CD4-positive, alpha-beta memory T cell (primary cell): ENCODE data around the gene TM7SF2. TPM values are rescaled to one million over a fixed set of nuclear protein-coding genes. Genes with fewer than 3 reads are reported as not detected.

Source experiments
- CTCF ChIA-PET: fragments of 350-600 bp; sonication (Branson Sonifier 250); formaldehyde crosslinking; loops from one replicate; lab custom pipeline; 2021; ENCODE audit warnings: inconsistent platforms; ENCODE audit not compliant: partially characterized antibody; lab: Charles Lee
- POLR2A ChIA-PET: fragments of 350-600 bp; sonication (Branson Sonifier 250); formaldehyde crosslinking; loops from one replicate; lab custom pipeline; 2021; ENCODE audit not compliant: partially characterized antibody; lab: Charles Lee
- DNase-seq, 5 donors: peaks; one replicate each; pipeline versions ENCODE4 v3.0.0 to v3.0.0-alpha.2; 2020 to 2022; ENCODE audit warnings: mixed read lengths in 1 of 5
- H3K27ac ChIP-seq: one replicate; pipeline ENCODE4 v1.7.0; 2013; ENCODE audit warnings: low read depth, low read length
- H3K27me3 ChIP-seq: 2 replicates; pipeline ENCODE4 v1.7.0; 2013; ENCODE audit warnings: mild to moderate bottlenecking, low read length, moderate library complexity; ENCODE audit not compliant: insufficient read depth
- H3K36me3 ChIP-seq: 2 replicates; pipeline ENCODE4 v1.7.0; 2013; ENCODE audit warnings: mild to moderate bottlenecking, low read length, moderate library complexity; ENCODE audit not compliant: insufficient read depth
- H3K4me1 ChIP-seq: 2 replicates; pipeline ENCODE4 v1.7.0; 2013; ENCODE audit warnings: mild to moderate bottlenecking, low read length, moderate library complexity; ENCODE audit not compliant: insufficient read depth
- H3K4me3 ChIP-seq, 2 donors: one replicate each; pipeline ENCODE4 v1.7.0; 2013; ENCODE audit warnings: low read length in 2 of 2, mild to moderate bottlenecking in 1 of 2
- H3K9me3 ChIP-seq, 2 donors: one replicate each; pipeline ENCODE4 v1.7.0; 2013; ENCODE audit warnings: low read length in 2 of 2, control low read depth in 1 of 2; ENCODE audit not compliant: control insufficient read depth in 1 of 2
- H3K27ac Mint-ChIP-seq, 7 donors: one replicate each; pipeline ENCODE4 v1.8.0; 2020 to 2021; ENCODE audit warnings: mixed read lengths in 7 of 7, mild to moderate bottlenecking in 6 of 7, inconsistent platforms in 3 of 7, moderate library complexity in 3 of 7
- H3K27me3 Mint-ChIP-seq, 2 donors: one replicate each; pipeline ENCODE4 v1.8.0; 2020 to 2021; ENCODE audit warnings: mixed read lengths in 2 of 2
- H3K36me3 Mint-ChIP-seq, 2 donors: one replicate each; pipeline ENCODE4 v1.8.0; 2020 to 2021; ENCODE audit warnings: mixed read lengths in 2 of 2, inconsistent platforms in 1 of 2, mild to moderate bottlenecking in 1 of 2
- H3K4me1 Mint-ChIP-seq, 4 donors: one replicate each; pipeline ENCODE4 v1.8.0; 2020 to 2021; ENCODE audit warnings: mixed read lengths in 4 of 4, mild to moderate bottlenecking in 1 of 4
- H3K4me3 Mint-ChIP-seq, 8 donors: one replicate each; pipeline ENCODE4 v1.8.0; 2020 to 2021; ENCODE audit warnings: mixed read lengths in 8 of 8, mild to moderate bottlenecking in 7 of 8, moderate library complexity in 6 of 8, inconsistent platforms in 3 of 8
- H3K9me3 Mint-ChIP-seq, 8 donors: one replicate each; pipeline ENCODE4 v1.8.0; 2020 to 2021; ENCODE audit warnings: mixed read lengths in 8 of 8, mild to moderate bottlenecking in 5 of 8, inconsistent platforms in 3 of 8, moderate library complexity in 1 of 8
- intact Hi-C: fragments of 100-400 bp; cut with micrococcal nuclease; formaldehyde crosslinking; loops from one replicate; pipeline ENCODE4 v1.15.1; 2023
- polyA plus RNA-seq, 2 donors: library from polyadenylated mRNA; unstranded; fragments of 300-500 nt; fragmentation: Illumina TruSeq; gene quantifications; one replicate each; pipeline ENCODE4 v1.2.3, GENCODE V29; 2021
- total RNA-seq, 2 experiments: library from RNA; stranded (reverse); gene quantifications; one replicate each; pipeline ENCODE4 v1.2.3, GENCODE V29; 2021

TM7SF2 gene
- total and polyA plus RNA-seq, 4 experiments from 2014 or later: 9.1 to 27.2 (median 17.2) TPM

DNA sequence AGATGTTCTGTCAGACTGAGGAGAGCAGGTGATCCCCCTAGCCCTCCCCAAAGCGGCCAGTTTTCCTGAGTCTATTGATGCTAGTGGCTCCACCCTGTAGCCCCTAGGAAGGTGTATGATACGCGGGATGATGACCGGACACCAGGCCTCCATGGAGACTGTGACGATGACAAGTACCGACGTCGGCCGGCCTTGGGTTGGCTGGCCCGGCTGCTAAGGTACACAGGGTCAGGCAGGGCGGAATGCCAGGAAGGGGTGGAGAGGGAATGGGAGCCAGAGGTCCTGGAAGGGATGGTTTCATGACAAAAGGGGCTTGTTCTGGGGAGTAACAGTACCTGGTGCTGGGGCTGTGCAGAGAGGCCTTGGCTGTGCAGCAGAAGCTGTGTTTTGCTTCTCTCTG lies 24.5 kb upstream of the TM7SF2 start:
- ChIA-PET CTCF (interaction anchor here (1.5 kb wide), 1 partner anchor 13 kb away, joined by 4 read pairs; no protein-coding TSS in a partner anchor), POLR2A (interaction anchor here (1.0 to 3.0 kb wide), 4 partner anchors 10 to 35 kb away, joined by 3 to 17 read pairs (median 14); partner anchors contain the start of genes FAU, MRPL49, TM7SF2 and VPS51)
- H3K4me3 ChIP-seq: no peak overlapping the region
- H3K27ac Mint-ChIP-seq: no peak overlapping the region
- no peaks in the 10 kb centered on the region for H3K27me3 ChIP-seq
- H3K36me3 Mint-ChIP-seq: peaks cover 28 to 29% of the 10 kb centered on the region in 2 donors
- H3K4me1 Mint-ChIP-seq: peaks cover 9 to 37% (median 25%) of the 10 kb centered on the region in 4 donors
- intact Hi-C loops: no loop called here
- H3K9me3 ChIP-seq: no peaks in the 10 kb centered on the region
- H3K36me3 ChIP-seq: peaks cover 38% of the 10 kb centered on the region
- no peaks in the 10 kb centered on the region for H3K27me3 Mint-ChIP-seq
- no peak overlapping the region for H3K4me3 Mint-ChIP-seq
- peaks cover 24% of the 10 kb centered on the region for H3K4me1 ChIP-seq
- H3K9me3 Mint-ChIP-seq: peaks cover 0 to 4% (median 0%) of the 10 kb centered on the region in 8 donors
- DNase-seq: no peak
- H3K27ac ChIP-seq: no peak overlapping the region

DNA sequence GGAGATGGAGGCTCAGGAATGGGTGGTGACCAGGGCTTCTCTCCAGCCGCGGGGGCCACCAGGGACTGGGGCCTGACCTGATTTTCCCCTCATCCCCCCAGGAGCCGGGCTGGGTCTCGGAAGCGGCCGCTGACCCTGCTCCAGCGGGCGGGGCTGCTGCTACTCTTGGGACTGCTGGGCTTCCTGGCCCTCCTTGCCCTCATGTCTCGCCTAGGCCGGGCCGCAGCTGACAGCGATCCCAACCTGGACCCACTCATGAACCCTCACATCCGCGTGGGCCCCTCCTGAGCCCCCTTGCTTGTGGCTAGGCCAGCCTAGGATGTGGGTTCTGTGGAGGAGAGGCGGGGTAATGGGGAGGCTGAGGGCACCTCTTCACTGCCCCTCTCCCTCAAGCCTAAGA lies 23.8 kb upstream of the TM7SF2 start:
- Histone ChIP-seq H3K27me3 (no peaks in the 10 kb centered on the region), H3K27ac (no peak overlapping the region), H3K4me1 (peaks cover 24% of the 10 kb centered on the region), H3K36me3 (peaks cover 38% of the 10 kb centered on the region), H3K4me3 (no peak overlapping the region), H3K9me3 (no peaks in the 10 kb centered on the region)
- peaks cover 0 to 4% (median 0%) of the 10 kb centered on the region in 8 donors for H3K9me3 Mint-ChIP-seq
- POLR2A ChIA-PET: interaction anchor here (0.7 kb wide), 1 partner anchor 30 kb away, joined by 6 read pairs; the partner anchor contains the start of gene ZNHIT2
- peaks cover 28 to 29% of the 10 kb centered on the region in 2 donors for H3K36me3 Mint-ChIP-seq
- no peaks in the 10 kb centered on the region for H3K27me3 Mint-ChIP-seq
- H3K4me1 Mint-ChIP-seq: peaks cover 9 to 35% (median 23%) of the 10 kb centered on the region in 4 donors
- no peak for DNase-seq
- H3K27ac Mint-ChIP-seq: no peak overlapping the region
- intact Hi-C loops: no loop called here
- CTCF ChIA-PET: no interaction called here
- H3K4me3 Mint-ChIP-seq: no peak overlapping the region

DNA sequence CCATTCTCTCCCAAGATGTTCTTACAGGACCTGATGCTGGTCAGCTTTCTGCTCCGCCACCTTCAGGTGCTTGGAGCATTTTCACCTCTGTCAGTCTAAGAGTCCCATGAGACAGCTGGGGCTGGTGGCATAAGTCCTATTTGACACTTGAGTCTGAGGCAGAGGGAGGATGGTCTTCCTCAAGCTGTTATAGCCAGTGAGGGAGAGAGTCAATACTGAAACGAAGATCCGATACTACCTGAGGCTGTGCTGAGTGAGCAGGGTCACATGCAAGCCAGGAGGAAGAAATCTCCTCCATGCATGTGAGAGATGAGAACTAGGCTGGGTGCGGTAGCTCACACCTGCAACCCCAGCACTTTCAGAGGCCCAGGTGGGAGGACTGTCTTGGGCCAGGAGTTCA lies 22.1 kb upstream of the TM7SF2 start:
- Mint-ChIP-seq H3K36me3 (peaks cover 21 to 28% of the 10 kb centered on the region in 2 donors), H3K4me3 (no peak overlapping the region), H3K27me3 (no peaks in the 10 kb centered on the region), H3K27ac (peak overlapping the region in 1 of 7 donors; percentile 43), H3K4me1 (peaks cover 5 to 17% (median 10%) of the 10 kb centered on the region in 4 donors), H3K9me3 (no peaks in the 10 kb centered on the region)
- Histone ChIP-seq H3K9me3 (no peaks in the 10 kb centered on the region), H3K4me3 (no peak overlapping the region), H3K27ac (no peak overlapping the region), H3K4me1 (peaks cover 13% of the 10 kb centered on the region), H3K36me3 (peaks cover 38% of the 10 kb centered on the region), H3K27me3 (no peaks in the 10 kb centered on the region)
- DNase-seq: no peak
- ChIA-PET POLR2A (interaction anchor here (17.5 kb wide), 1 partner anchor 25 kb away, joined by 320 read pairs; the partner anchor contains the start of genes FAU, MRPL49, TM7SF2 and ZNHIT2), CTCF (interaction anchor here (0.6 to 1.3 kb wide), 3 partner anchors 10 to 24 kb away, joined by 3 to 5 read pairs (median 4); partner anchors contain the start of gene TM7SF2)
- intact Hi-C loops: no loop called here

DNA sequence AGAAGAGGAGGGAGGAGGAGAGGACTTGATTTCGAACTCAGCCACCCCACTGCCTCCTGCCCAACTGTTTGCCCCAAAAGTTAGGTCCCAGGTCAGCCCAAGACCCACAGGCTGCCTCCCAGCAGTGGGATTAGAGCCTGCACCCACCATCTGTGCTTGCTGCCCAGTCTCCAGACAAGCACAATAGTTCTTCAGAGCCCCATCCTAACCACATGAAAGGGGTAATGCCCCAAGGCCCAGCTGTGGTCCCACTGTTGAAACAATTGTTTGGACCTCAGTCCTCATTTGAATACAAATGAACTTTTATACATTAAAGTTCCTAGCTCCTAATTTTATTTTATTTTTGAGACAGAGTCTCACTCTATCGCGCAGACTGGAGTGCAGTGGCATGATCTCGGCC lies 21.0 kb upstream of the TM7SF2 start:
- Mint-ChIP-seq H3K27ac (no peak overlapping the region), H3K4me3 (no peak overlapping the region), H3K9me3 (no peaks in the 10 kb centered on the region), H3K4me1 (peaks cover 3 to 9% (median 6%) of the 10 kb centered on the region in 4 donors), H3K36me3 (peaks cover 19 to 26% of the 10 kb centered on the region in 2 donors), H3K27me3 (no peaks in the 10 kb centered on the region)
- H3K4me3 ChIP-seq: no peak overlapping the region
- peaks cover 4% of the 10 kb centered on the region for H3K4me1 ChIP-seq
- POLR2A ChIA-PET: interaction anchor here (0.9 to 17.5 kb wide), 2 partner anchors 24 to 50 kb away, joined by 3 to 320 read pairs; partner anchors contain the start of genes FAU, MRPL49, SAC3D1 and TM7SF2
- H3K36me3 ChIP-seq: peaks cover 33% of the 10 kb centered on the region
- no peak for DNase-seq
- intact Hi-C loops: no loop called here
- CTCF ChIA-PET: interaction anchor here (0.9 to 1.3 kb wide), 3 partner anchors 20 to 23 kb away, joined by 3 to 5 read pairs (median 4); partner anchors contain the start of gene TM7SF2
- no peaks in the 10 kb centered on the region for H3K27me3 ChIP-seq
- no peaks in the 10 kb centered on the region for H3K9me3 ChIP-seq
- H3K27ac ChIP-seq: no peak overlapping the region

- Histone ChIP-seq H3K4me3 (no peak overlapping the region), H3K9me3 (no peaks in the 10 kb centered on the region), H3K27me3 (no peaks in the 10 kb centered on the region), H3K27ac (peak overlapping the region; percentile 78), H3K4me1 (peaks cover 18% of the 10 kb centered on the region), H3K36me3 (no peaks in the 10 kb centered on the region)
- intact Hi-C loops: no loop called here
- no peak for DNase-seq
- Mint-ChIP-seq H3K4me1 (peaks cover 8 to 26% (median 16%) of the 10 kb centered on the region in 4 donors), H3K27ac (peak overlapping the region; percentile 95 to 97 (median 96)), H3K27me3 (no peaks in the 10 kb centered on the region), H3K4me3 (peak overlapping the region; percentile 86 to 95 (median 93)), H3K36me3 (peaks cover 6 to 14% of the 10 kb centered on the region in 2 donors), H3K9me3 (no peaks in the 10 kb centered on the region)
- ChIA-PET CTCF (interaction anchor here (0.6 to 5.4 kb wide), 10 partner anchors 10 to 1335 kb away, joined by 3 to 70 read pairs (median 4); partner anchors contain the start of genes CDCA5, FAU, MRPL49 and TM7SF2), POLR2A (interaction anchor here (0.7 to 17.5 kb wide), 15 partner anchors 10 to 778 kb away, joined by 3 to 320 read pairs (median 4); partner anchors contain the start of genes ARL2, CDCA5, FAU and MRPL49)
Measured at GRCh38 chr11:65095427-65095826, 16.2 kb upstream of the TM7SF2 start.

GRCh38 chr11:65095974-65096806 lies 15.5 kb upstream of the TM7SF2 start, which contains the start of gene VPS51:
VPS51 (plus strand) TSS chr11:65096214; CDS start chr11:65096251, 37 bp downstream.
- peaks cover 6 to 18% of the 10 kb centered on the region in 2 donors for H3K36me3 Mint-ChIP-seq
- Histone ChIP-seq H3K27ac (peak within 1 kb of the TSS; percentile 78), H3K36me3 (no peaks in the 10 kb centered on the region), H3K27me3 (no peaks in the 10 kb centered on the region), H3K9me3 (no peaks in the 10 kb centered on the region), H3K4me3 (peak within 1 kb of the TSS; percentile 47 to 74), H3K4me1 (peaks cover 18% of the 10 kb centered on the region)
- intact Hi-C loops: loop anchor here (1.0 kb wide), 4 partner anchors 12 to 26 kb away; partner anchors contain the start of genes CDCA5, FAU, MRPL49 and ZFPL1
- DNase-seq: peak; percentile 87 to 92 (median 89)
- CTCF ChIA-PET: interaction anchor here (0.6 to 5.4 kb wide), 5 partner anchors 15 to 71 kb away, joined by 3 to 70 read pairs (median 3); partner anchors contain the start of genes TM7SF2 and ZNHIT2
- H3K4me3 Mint-ChIP-seq: peak within 1 kb of the TSS; percentile 86 to 95 (median 93)
- H3K9me3 Mint-ChIP-seq: no peaks in the 10 kb centered on the region
- POLR2A ChIA-PET: interaction anchor here (0.6 to 17.5 kb wide), 21 partner anchors 10 to 778 kb away, joined by 3 to 320 read pairs (median 4); partner anchors contain the start of genes ARL2, CDCA5, FAU and MRPL49
- peak within 1 kb of the TSS; percentile 95 to 97 (median 96) for H3K27ac Mint-ChIP-seq
- no peaks in the 10 kb centered on the region for H3K27me3 Mint-ChIP-seq
- H3K4me1 Mint-ChIP-seq: peaks cover 8 to 26% (median 17%) of the 10 kb centered on the region in 4 donors
